ENCODE data around the gene GPATCH8. TPM values are rescaled to one million over a fixed set of nuclear protein-coding genes. Genes with fewer than 3 reads are reported as not detected.

GPATCH8 gene
- total and polyA plus RNA-seq, 10 of the 15 experiments (the other 5 are each of a cell fraction or from before 2014, with no cell fraction given), result 11.7 to 45.1 (median 21.3) TPM

DNA sequence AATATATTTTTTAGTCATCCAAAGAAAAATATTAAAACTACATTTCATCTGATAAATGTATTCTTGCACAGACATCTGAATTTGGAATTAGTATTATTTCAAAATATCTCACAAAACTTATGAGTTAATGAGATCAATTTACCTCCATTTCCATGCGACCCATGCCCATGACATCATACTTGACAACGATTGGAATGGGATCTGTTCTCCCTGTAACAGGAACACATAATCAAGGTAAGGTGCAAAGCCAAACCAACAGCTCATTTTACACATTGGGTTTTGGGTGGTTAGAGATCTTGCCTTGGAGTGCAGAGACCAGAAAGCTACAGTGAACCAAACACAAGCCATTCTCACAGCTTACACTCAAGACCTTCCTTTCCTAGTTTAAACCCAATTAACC lies 66.9 kb downstream of the GPATCH8 start:
- BruUV-seq (replicated peaks), result no TSS peak
- Histone ChIP-seq H3K27ac (ENCODE audit: control insufficient read depth, insufficient read depth) (no peak overlapping the region), H3K9ac (ENCODE audit: control insufficient read depth, insufficient read depth, low read length) (no peak overlapping the region), H3K4me2 (ENCODE audit: control insufficient read depth, insufficient read depth) (no peak overlapping the region), H3K4me3 (no peak overlapping the region), H3K36me3 (ENCODE audit: control insufficient read depth in 2 of 2, insufficient read depth in 2 of 2, low read length in 1 of 2) (peaks cover 2 to 8% of the 10 kb centered on the region in 2 experiments), H3K4me1 (ENCODE audit: control insufficient read depth, insufficient read depth, low read length) (peaks cover 4% of the 10 kb centered on the region; the same call in 1 of the 2 replicates), H3K9me3 (replicated peaks; ENCODE audit: control insufficient read depth, insufficient read depth, low read length) (no peaks in the 10 kb centered on the region), H3K79me2 (ENCODE audit: control insufficient read depth, insufficient read depth, low read length) (peaks cover 2% of the 10 kb centered on the region; the same call in 1 of the 2 replicates), H2AFZ (ENCODE audit: control insufficient read depth, low read depth, low read length) (no peak overlapping the region), H3K27me3 (replicated peaks in 1 of 2; ENCODE audit: control insufficient read depth in 2 of 2, insufficient read depth in 2 of 2, low read length in 1 of 2) (no peaks in the 10 kb centered on the region), H4K20me1 (ENCODE audit: control insufficient read depth, insufficient read depth) (no peaks in the 10 kb centered on the region)
- ATAC-seq (no peak), DNase-seq (ENCODE audit: low read depth, low spot score) (no peak), FAIRE-seq (no peak)
- no peak for TF ChIP-seq RAD21 (IDR thresholded peaks at IDR 0.05; ENCODE audit: insufficient read depth, low read depth, low read length)
- no peak for TF ChIP-seq FOXM1 (IDR thresholded peaks at IDR 0.05; ENCODE audit: low read depth, low read length)
- TF ChIP-seq TCF7 (IDR thresholded peaks at IDR 0.05; ENCODE audit: borderline replicate concordance), result no peak
- no peak for TF ChIP-seq EED (IDR thresholded peaks at IDR 0.05; ENCODE audit: low read depth)
- no peak for TF ChIP-seq CBX5 (IDR thresholded peaks at IDR 0.05; ENCODE audit: low read depth)
- no peak for TF ChIP-seq YY1 (IDR thresholded peaks at IDR 0.05; ENCODE audit: low read depth, low read length)
- TF ChIP-seq BHLHE40 (IDR thresholded peaks at IDR 0.05; ENCODE audit: borderline replicate concordance in 1 of 2, low read depth in 2 of 2, low read length in 1 of 2), result no peak
- no peak for TF ChIP-seq ZZZ3 (IDR thresholded peaks at IDR 0.05; ENCODE audit: control insufficient read depth, insufficient read length, low read depth)
- no peak for TF ChIP-seq TCF3 (IDR thresholded peaks at IDR 0.05; ENCODE audit: borderline replicate concordance, insufficient read depth, low read depth, low read length)
- TF ChIP-seq, protein P1, sequence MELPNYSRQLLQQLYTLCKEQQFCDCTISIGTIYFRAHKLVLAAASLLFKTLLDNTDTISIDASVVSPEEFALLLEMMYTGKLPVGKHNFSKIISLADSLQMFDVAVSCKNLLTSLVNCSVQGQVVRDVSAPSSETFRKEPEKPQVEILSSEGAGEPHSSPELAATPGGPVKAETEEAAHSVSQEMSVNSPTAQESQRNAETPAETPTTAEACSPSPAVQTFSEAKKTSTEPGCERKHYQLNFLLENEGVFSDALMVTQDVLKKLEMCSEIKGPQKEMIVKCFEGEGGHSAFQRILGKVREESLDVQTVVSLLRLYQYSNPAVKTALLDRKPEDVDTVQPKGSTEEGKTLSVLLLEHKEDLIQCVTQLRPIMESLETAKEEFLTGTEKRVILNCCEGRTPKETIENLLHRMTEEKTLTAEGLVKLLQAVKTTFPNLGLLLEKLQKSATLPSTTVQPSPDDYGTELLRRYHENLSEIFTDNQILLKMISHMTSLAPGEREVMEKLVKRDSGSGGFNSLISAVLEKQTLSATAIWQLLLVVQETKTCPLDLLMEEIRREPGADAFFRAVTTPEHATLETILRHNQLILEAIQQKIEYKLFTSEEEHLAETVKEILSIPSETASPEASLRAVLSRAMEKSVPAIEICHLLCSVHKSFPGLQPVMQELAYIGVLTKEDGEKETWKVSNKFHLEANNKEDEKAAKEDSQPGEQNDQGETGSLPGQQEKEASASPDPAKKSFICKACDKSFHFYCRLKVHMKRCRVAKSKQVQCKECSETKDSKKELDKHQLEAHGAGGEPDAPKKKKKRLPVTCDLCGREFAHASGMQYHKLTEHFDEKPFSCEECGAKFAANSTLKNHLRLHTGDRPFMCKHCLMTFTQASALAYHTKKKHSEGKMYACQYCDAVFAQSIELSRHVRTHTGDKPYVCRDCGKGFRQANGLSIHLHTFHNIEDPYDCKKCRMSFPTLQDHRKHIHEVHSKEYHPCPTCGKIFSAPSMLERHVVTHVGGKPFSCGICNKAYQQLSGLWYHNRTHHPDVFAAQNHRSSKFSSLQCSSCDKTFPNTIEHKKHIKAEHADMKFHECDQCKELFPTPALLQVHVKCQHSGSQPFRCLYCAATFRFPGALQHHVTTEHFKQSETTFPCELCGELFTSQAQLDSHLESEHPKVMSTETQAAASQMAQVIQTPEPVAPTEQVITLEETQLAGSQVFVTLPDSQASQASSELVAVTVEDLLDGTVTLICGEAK (IDR thresholded peaks at IDR 0.05; ENCODE audit: borderline replicate concordance), result no peak
- no peak for TF ChIP-seq BRCA1 (IDR thresholded peaks at IDR 0.05; ENCODE audit: low read depth, low read length)
- TF ChIP-seq CBX3 (IDR thresholded peaks at IDR 0.05; ENCODE audit: borderline replicate concordance, low read depth), result no peak
- TF ChIP-seq NR2C1 (IDR thresholded peaks at IDR 0.05), result no peak
- no peak for TF ChIP-seq HDAC2 (IDR thresholded peaks at IDR 0.05)
- POLR2A ChIA-PET, result interaction anchor here (0.7 to 0.9 kb wide), 4 partner anchors 11 to 474 kb away, joined by 3 to 8 read pairs (median 5); no protein-coding TSS in a partner anchor
- RAD21 ChIA-PET (ENCODE audit: unreplicated experiment), result interaction anchor here (0.5 kb wide), 1 partner anchor 526 kb away, joined by 3 read pairs; no protein-coding TSS in a partner anchor
- intact Hi-C loops (cut with micrococcal nuclease; ENCODE audit: unreplicated experiment) (no loop called here), in situ Hi-C loops (cut with MboI) (no loop called here)
- WGBS (ENCODE audit: insufficient coverage, insufficient replicate concordance, low lambda C conversion rate, missing lambda C conversion rate), result 94% methylated on average over 2 of the region's 2 CpGs
- SMC1A ChIA-PET (ENCODE audit: uncharacterized antibody, unreplicated experiment), result no interaction called here
- CTCF ChIA-PET, result interaction anchor here (1.0 to 1.2 kb wide), 2 partner anchors 22 to 87 kb away, joined by 3 read pairs; no protein-coding TSS in a partner anchor

Data from GM12878 (cell line).